SU-DHL-6 (cell line): ENCODE data around the gene PRL.

ENCODE experiments used
- CTCF ChIP-seq: fragments of 200-600 bp; sonication (generic); IDR thresholded peaks from one replicate; pipeline ENCODE4 v1.5.1; 2017; ENCODE audit warnings: antibody characterized with exemption, mild to moderate bottlenecking, low read length, moderate library complexity; ENCODE audit not compliant: insufficient read depth, poor library complexity, severe bottlenecking
- EZH2phosphoT487 ChIP-seq: fragments of 200-600 bp; sonication (generic), shearing (Covaris generic); conservative IDR thresholded peaks from 2 replicates; pipeline ENCODE4 v1.6.1; 2018; ENCODE audit warnings: mild to moderate bottlenecking, antibody characterized with exemption, low read length, moderate library complexity, mixed read lengths

DNA sequence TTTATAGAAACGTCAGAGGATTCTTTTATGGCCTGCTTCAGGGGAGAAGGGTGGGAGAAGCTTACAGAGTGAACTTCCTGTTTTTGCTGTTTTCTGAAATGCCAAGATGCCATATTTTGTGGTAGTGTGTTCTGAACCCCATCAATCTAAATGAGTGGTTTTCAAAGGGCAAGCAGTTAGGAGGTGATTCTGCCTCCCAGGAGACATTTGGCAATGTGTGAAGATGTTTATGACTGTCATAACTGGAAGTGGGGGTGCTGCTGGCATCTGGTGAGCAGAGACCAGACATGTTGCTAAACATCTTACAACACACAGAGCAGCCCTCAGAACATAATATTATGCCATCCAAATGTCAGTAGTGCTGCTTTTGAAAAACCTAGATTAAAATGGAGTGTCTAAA is 6.0 kb upstream of the PRL start:
- TF ChIP-seq CTCF (no peak), EZH2phosphoT487 (no peak)
